Activated CD4-positive, alpha-beta T cell treated with anti-CD3 and anti-CD28 coated beads for 1 hour (primary cell): ENCODE results near the gene MAPK8IP3.

Source experiments
- DNase-seq: peaks from one replicate; pipeline ENCODE4 v3.0.0-alpha.2; 2020

Gene MAPK8IP3

DNA sequence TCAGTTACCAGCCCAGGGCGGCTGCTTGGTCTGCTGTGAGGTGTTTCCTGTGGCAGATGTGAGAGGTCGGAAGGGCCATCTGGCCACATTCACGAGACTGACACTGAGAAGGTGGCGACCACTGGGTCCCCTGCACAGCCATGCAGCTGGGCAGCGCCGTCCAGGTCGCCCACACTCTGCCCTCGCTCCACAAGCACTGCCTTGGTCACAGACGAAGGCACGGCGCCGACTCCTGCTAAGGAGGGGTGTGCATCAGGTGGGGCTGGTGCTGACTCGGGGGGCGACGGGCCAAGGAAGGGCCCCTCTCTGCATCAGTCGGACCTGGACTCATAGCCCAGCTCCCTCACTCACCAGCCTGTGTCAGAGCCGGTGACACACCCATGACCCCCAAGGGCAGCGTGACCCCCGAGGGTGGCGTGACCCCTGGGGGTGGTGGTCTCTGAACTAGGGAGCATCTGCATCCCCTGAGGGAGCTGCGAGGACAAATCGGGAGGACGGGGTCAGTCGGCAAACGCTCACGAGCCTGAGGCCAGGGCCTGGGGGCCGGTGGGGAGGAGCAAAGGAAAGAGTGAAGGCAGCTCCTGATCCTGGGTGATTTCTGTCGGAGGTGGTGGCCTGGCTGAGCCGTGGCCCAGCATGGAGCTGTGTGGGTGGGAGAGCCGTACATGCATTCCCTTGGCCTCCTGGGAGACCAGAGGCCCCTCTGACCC is 34.9 kb downstream of the MAPK8IP3 start:
- no peak for DNase-seq

DNA sequence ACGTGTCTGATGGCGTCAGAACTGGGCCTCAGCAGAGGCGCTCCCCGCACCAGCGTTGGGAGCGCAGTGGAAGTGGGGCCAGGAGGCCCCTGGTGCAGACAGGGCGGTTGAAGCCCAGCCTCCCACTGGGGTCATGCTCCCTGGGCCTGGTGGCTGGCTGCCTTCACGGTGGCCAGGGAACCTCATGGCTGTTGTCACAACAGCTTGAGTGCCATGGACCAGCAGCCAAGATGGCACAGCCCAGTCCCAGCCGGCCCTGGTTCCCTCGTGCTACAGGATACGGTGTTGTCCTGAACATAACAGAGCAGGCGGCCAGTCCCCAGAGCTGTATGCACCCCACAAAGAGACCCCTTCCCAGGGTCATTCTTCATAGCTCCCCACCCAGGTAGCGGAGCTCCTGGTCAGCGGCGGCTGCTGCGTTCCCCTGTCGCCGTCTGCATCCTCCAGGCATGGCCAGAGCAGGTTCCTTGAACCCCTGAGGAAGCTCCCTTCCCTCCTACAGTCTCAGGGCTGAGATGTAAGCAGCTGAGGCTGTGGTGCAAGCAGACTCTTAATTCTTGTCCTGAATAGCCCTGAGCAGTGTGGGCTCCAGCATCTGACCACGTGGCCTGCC is 35.7 kb downstream of the MAPK8IP3 start:
- DNase-seq = no peak

DNA sequence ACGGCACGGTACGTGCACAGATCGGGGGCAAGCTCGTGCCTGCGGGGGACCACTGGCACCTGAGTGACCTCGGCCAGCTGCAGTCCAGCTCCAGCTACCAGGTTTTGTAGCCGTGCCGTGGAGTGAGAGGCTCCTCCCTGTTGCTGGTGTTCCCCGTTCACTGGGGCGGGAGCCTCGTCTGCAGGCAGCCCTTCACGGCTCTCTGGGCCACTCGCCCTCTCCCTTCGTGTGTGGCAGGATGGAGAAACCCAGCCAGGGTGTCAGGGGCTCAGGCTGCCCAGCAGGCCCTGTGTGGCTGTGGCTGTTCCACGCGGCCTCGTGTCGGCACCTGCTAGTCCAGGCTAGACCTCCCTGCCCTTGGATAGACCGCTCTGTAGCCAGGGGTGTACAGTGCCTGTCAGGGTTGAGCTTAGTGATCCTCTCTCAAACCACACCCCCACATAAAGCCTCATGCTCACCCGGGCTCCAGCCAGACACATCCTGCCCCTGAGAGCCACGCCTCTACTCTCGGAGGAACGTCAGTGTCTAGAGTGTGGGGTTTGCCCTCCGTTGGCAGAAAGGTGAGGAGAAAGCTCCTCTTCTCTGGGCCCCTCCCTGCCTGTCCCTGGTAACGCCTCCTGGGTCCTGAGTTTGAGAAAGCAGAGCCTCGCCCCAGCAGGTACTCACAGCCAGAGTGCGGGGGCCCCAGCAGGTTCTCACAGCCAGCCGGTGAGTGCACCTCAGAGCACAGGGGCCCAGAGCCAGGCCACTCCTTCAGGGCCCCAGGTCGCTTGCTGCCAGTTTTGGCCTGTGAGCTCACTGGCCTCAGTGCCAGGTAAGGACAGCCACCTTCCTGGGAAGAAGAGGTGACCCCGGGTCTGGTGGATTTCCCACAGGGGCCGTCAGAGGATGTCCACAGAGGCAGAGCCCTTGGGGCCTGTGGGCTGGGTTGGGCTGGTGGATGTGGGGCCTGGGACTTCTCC is 37.7 kb downstream of the MAPK8IP3 start:
- no peak for DNase-seq

DNA sequence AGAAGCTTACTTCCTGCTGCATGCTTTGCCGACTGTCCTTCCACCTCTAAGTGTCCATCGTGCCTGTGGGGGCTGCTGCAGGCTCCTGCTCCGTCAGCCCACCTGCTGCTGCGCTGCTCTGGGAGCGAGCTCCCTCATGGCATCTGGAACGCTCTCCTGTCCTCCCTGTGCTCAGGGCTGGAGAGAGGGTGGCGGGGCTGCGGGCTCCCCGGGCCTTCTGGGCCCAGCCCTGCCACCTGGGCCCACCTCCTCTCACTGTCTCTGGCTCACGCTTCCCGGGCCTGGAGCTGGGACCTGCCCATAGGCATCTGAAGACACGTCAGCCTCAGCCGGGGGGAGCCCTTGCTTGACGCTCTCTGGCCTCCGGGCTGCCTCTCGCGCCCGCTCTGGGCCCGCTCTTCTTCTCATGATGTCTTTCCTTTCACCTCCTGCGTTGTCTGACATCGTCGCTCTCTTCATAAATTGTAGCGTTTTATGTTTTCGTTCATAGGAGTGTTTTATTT is 38.4 kb downstream of the MAPK8IP3 start:
- DNase-seq = no peak

DNA sequence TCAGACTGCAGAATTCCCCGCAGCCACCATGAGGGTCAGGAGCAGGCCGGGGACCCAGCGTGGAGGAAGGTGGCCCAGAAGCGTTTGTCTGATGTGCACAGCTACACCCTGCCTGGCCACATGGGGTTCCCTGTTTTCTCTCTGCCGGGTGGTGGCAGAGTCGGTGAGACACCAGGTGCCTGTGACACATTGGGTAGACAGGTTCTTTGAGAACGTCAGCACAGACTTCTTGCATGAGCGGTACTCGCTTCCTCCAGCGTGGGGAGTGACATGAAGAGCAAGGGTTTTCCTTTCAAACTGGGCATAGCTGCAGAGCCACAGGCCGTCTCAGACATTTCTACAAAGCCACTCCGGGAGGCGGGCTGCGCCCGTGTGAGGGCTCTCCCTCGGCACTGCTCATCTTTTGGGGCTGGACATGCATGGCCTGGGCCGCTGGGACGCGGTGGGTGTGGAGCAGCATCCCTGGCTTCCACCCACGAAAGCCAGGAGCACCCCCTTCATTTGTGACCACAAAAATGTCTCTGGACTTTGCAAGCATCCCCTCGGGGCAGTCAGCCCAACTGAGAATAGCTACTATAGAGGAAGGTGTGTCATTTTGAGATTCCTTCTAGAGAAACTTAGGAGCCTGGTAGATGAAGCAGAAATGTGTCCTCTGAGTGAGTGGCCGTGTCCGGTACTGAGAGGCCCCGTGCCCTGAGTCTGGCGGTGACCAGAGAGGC is 39.3 kb downstream of the MAPK8IP3 start:
- no peak for DNase-seq

DNA sequence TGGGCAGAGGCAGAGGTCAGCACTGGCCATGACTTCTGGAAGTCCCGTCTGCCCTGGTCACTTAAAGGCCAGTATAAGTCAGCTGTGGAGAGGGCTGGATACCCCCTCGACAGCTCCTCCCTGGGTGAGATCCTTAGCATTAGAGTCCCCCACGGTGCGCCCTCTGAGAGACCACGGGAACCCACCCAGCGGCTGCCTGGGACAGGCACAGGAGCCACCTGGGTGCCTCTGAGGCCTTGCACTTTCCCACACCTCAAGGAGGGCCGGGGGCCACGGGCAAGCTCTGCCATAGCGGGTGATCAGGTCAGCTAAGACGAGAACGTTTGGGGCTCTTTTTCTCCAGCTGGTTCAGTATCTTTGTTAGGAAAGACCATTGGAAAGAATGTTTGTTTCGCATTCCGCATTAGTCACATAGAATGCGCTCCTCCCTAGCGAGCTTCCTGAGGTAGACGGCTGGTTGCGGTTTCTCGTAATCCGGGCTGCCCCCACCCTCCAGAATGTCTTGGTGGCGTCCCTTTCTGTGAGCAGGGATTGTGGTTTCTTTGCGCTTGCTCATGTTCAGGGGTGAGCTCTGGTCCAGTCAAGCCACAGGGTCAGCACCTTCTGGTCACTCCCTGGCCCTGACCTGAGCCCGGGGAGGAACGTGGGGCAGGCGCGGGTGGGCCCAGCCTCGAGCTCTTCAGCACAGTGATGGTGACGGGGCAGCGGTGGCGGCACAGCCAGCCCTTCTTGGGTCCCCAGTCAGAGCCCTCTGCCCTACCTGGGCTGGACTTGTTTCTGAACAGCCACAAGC is 40.1 kb downstream of the MAPK8IP3 start:
- no peak for DNase-seq

DNA sequence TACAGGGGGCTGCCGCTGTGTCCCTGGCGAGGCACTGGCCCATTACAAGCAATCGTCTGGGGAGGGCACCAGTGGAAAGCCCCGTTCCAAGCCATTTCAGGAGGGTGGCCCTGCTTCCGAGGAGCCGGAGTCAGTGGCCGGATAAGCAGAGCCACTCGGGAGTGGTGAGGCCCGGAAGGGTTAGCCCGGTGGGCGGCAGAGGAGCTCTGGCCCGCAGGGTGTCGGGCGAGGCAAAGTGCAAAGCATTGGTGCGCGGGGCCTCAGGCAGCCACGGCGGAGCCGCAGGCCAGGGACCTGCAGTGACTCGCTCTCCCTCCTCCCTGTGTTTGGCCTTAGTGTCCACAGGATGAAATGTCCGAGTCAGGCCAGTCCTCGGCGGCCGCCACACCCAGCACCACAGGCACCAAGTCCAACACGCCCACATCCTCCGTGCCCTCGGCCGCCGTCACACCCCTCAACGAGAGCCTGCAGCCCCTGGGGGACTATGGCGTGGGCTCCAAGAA is 40.7 kb downstream of the MAPK8IP3 start:
- no peak for DNase-seq

DNA sequence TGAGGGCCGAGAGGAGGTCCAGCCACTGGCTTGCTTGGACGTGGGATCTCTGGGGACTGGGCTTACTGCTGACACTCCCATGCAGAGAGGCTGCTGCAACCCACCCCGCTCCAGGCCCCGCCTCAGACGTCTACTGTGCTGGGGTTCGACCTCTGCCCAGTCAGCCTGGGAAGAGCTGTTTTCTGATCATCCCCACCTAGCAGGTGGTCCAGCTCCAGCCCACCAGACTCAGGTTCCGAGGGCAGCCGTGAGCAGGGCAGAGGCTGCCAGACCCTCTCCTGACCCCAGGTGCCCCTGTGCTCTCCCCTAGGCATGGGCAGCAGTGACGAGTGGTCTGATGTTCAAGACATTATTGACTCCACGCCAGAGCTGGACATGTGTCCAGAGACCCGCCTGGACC is 41.9 kb downstream of the MAPK8IP3 start:
- DNase-seq = no peak

DNA sequence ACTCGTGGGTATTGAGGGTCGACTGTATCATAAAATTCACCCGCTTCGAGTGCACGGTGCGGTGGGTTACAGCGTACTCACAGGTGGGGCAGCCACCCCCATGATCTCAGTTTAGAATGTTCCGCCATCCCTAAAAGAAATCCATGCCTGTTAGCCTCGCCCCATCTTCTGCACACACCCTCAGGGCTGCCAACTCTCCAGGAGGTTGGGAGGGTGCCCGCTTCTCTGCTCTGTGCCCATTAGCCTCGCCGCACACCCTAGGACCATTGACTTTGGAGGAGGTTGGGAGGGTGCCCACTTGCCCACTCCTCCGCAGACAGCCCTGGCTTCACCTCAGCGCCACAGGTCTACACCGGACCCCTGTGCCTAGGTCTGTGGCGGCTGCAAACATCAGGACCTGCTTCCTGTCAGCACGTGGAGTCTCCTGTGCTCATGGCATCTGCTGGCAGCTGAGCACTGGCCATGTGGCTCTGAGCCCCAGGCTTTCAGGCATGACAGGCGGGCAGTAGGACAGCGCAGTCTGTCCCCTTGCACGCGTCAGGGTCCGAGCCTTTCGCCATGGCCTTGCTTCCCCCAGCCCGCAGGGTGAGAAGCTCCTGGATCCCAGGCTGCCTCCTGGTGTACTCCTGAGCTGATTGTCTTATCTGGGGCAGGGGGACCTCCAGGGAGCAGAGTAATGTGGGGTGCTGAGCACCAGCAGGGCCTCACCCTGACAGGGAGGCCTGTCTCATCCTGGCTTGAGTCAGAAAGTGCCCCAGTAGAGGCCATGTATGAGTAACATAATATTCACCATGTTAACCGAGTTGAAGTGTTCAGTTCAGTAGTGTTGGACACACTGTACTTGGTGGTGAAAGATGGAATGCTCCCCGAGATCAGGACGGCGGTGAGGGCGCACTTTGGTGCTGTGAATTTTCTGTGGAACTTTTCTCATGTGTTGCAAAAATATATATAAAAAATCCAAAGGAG is 43.4 kb downstream of the MAPK8IP3 start:
- no peak for DNase-seq

DNA sequence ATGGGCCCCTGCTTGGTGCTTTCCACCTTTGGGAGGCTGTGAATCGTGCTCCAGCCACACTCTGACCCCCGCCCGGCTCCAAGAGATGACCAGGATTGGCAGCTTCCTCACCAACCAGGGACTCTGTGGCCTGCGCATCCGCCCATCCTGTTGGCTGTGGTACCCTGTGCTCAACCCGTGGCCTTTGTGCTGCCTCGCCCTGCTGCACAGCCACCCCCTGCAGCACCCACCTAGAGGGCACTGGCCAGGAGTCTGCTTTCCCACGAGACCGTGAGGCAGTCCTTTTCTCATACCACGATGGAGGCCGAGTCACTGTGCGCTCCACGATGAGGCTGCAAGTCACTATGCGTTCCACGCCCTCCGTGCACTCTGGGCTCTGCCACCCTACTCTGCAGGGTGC is 46.0 kb downstream of the MAPK8IP3 start:
- DNase-seq = no peak

DNA sequence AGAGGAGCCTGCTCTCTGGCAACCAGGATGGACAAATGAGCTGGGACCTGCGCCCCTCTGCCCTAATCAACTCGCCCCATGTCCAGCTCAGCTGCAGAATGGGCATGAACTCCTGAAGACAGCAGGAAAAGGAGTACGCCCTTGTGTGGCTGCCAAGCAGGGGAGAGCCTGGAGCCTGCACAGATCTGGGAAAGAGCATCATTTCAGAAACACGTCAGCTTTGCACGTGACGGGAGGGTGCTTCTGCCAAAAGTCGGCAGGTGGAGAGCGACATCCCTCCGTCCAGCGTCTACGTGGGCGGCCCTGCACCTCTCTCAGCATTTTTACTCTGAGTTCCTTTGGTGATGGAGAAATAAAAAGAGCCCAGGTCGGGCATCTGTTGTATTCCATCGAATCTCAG is 46.9 kb downstream of the MAPK8IP3 start:
- DNase-seq = no peak

DNA sequence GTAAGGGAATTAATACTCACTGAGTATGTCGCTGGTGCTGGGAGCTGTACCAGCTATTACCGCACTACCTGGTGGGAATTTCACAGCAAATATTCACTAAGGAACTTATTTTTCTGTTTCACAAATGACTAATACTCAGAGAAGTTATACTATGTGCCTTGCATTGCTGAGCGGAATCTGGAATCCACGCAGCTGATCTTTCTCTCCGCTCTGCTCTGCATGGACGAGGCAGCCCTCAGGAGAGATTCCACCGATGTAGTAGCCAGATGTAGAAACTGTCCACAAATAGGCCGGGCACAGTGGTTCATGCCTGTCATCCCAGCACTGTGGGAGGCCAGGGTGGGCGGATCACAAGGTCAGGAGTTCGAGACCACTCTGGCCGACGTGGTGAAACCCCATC is 48.2 kb downstream of the MAPK8IP3 start:
- DNase-seq = no peak

DNA sequence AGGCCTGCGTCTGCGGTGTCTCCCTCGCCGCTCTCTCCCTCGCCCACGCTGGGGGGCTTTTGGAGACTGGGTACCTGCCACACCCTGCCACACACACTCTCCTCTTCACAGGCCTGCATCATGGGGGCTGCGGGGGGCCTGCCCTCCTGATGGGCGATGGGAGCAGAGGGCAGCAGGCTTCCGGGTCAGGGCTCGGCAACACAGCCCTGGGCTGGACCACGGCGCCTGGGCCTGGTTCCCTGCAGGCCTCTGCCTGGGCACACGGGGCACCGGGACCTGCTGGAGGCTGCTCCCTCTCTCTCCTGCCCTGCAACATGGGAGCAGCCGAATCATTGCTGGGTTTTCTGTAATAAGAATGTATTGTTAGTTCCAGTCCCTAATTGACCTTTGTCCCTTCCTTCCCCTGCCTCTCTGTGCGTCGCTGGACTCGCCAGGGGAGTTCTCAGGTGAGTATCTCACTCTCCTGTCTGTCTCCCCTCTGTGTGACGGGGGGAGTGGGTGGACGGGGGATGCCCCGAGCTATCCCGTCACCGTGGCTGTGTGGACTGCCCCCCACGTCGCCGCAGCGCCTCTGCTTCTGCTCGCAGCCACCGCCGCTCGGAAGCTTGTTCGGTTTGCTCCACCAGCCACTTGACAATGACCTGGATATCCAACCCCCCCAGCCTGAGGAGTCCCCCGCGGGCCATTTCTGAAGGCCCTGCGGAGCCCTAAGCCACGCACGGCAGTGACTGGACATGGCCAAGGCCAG is 51.9 kb downstream of the MAPK8IP3 start:
- DNase-seq = no peak

DNA sequence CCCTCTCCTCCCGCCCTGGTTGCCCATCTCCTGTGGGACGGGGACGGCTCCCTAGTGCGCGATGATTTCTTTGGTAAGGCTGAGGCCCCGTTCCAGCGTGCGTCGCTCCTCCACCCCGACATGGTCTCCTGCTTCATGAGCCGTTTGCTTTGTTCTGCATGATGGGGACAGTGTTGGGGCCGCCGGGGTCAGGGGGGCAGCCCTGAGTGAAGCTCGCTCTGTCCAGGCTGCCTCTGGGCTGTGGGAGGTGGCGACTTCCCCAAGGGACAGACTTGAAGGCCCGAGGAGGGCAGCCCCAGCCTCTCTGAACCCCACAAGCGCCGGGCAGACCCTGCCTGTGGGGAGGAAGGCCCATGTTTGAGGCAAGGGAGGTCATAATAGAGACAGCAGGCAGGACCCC is 52.9 kb downstream of the MAPK8IP3 start:
- DNase-seq = no peak

DNA sequence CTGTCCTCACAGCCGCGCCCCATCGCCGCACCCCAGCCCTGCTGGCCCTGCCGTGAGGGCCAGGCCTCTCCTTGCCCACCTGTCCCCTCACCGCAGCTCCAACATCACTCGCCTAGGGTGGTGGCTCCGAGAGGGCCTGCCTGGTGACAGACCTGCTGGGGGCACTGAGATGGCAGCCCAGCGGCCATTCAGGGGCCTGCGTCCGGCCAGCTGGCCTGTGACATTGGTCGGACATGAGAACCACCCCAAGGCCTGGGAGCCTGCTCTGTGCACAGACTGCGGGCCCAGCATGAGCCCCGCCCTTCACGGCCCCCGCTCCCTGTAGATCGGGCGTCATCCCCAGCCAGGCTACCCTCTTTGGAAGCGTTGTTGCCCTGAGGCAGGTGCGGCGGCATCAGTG is 53.5 kb downstream of the MAPK8IP3 start:
- DNase-seq = no peak

DNA sequence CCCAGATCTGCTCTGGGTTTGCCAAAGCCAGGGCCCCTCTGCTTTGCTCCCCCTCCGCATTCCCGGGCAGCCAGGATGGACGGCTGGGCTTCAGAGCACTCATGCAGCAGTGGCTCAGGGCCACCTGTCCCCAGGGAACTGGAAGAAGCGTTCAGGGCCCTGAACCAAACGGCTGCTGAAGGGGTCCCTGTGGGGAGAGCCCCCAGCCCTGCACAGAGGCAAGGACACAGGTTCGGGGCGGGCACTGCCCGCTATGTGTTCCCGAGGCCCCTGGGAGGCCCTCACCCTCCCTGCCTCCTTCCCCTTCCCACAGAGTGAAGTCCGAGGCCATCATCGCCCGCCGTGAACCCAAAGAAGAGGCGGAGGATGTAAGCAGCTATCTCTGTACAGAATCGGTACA is 54.9 kb downstream of the MAPK8IP3 start:
- DNase-seq = no peak

DNA sequence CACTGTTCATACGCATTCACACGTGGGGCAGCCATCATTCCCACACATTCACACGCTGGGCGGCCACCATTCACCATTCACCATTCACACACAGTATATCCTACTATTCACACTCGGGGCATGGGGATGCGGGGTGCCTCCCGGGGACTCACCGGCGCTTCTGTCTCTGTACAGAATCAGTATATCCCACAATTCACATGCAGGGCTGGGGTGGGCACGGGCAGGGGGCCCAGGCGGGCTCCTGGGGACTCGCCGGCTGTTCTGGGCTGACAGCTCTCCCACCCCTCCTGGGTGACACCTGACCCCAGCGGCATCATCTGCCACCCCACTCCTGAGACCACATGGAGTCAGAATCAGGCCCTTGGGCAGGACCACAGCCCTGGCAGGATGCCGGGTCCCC is 55.8 kb downstream of the MAPK8IP3 start:
- DNase-seq = no peak

DNA sequence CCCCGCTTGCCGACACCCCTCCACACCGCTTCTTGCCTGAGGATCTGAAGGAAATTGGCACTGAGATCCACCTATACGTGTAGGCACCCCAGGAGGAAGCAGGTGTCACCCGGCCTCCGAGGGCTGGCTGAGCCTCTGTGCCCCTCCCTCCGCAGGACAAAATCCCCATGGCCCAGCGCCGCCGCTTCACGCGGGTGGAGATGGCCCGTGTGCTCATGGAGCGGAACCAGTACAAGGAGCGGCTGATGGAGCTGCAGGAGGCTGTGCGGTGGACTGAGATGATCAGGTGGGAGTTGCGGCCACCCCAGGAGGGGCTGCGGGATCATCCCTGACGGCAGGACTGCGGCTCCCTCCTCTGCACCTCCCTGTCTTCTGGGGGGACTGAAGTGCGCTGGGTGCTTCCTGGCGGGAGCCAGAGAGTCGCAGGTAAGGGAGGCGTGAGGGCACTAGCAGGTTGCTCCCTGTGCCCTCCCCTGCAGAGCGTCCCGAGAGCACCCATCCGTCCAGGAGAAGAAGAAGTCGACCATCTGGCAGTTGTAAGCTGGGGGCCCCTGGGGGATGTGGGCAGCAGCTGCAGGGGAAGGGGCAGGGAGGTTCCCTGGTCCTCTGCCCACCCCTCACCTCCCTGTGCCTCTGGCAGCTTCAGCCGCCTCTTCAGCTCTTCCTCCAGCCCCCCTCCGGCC is 56.3 kb downstream of the MAPK8IP3 start:
- no peak for DNase-seq

DNA sequence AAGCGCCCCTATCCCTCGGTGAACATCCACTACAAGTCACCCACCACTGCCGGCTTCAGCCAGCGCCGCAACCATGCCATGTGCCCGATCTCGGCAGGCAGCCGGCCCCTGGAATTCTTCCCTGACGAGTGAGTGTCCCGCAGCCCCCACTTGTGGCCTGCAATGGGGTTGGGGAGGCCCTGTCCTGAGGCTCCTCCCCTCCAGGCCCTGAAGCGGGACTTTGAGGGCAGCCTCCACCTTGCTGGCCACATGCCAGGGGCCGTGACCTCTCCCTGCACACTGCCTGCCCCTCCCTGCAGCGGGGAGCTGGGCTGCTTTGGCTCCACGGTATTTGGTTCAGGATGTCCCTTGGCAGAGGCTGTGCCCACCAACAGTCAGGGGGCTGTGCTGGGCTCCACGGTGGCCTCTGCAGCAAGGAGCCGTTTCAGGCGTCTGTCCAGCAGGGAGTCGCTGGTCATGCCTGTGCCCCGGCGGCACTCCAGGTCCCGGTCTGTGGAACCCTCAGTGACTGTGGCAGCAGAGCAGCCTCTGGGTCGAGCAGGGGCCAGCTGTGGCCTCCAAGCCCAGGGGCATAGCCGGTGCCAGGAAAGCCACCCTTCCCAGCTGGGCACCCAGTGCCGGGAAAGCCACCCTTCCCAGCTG is 57.0 kb downstream of the MAPK8IP3 start:
- no peak for DNase-seq
